ENCODE data around the gene RNU6-1. TPM values are rescaled to one million over a fixed set of nuclear protein-coding genes. Genes with fewer than 3 reads are reported as not detected.

Gene RNU6-1
- polyA plus RNA-seq, 3 donors, result not detected

DNA sequence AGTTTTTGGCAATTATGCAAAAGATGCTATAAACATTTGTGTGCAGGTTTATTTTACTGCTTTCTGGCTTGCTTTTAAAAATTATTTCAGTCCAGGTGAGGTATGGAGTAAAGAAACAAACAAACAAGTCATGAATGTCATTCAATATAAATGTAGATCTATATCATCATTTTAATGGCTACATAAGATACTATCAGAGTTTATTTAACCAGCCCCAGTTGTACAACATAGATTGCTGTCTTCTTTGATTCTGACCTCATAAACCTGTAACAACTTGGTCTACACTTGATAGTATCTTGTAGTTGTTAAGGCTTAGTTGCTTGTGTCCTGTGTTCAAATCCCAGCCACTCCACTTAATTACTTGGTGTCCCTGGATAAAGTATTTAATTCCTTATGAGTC is 46.0 kb upstream of the RNU6-1 start:
- Histone ChIP-seq H3K27me3 (ENCODE audit: control insufficient read depth in 2 of 2, insufficient read depth in 2 of 2, low read length in 2 of 2) (no peaks in the 10 kb centered on the region), H3K9ac (ENCODE audit: insufficient read depth, low read length, poor library complexity, severe bottlenecking) (no peak overlapping the region), H3K27ac (ENCODE audit: low read depth in 1 of 2, low read length in 2 of 2) (no peak overlapping the region), H3K79me2 (ENCODE audit: insufficient read depth, low read length) (no peaks in the 10 kb centered on the region), H3K36me3 (replicated peaks in 1 of 2; ENCODE audit: control insufficient read depth in 1 of 2, insufficient read depth in 2 of 2, low read length in 2 of 2) (no peaks in the 10 kb centered on the region), H3K4me1 (ENCODE audit: control insufficient read depth in 1 of 2, insufficient read depth in 2 of 2, low read length in 2 of 2) (peaks cover 45 to 49% of the 10 kb centered on the region in 2 donors), H3K4me3 (replicated peaks in 1 of 3; ENCODE audit: low read depth in 2 of 3, low read length in 3 of 3) (no peak overlapping the region), H4K20me1 (ENCODE audit: insufficient read depth, low read length) (no peaks in the 10 kb centered on the region), H2AFZ (ENCODE audit: insufficient read depth, low read depth, low read length, poor library complexity, severe bottlenecking) (no peak overlapping the region), H3K9me3 (replicated peaks in 1 of 2; ENCODE audit: control insufficient read depth in 1 of 2, insufficient read depth in 1 of 2, low read length in 2 of 2) (peaks cover 0 to 5% of the 10 kb centered on the region in 2 donors), H3K4me2 (replicated peaks; ENCODE audit: extremely low read depth, low read length, poor library complexity, severe bottlenecking) (no peak overlapping the region)
- intact Hi-C loops (cut with micrococcal nuclease), result loop anchor here in 1 of 2 donors (10.0 kb wide), 1 partner anchor 59 kb away; no protein-coding TSS in a partner anchor
- H3K4me1 Mint-ChIP-seq, result peaks cover 56% of the 10 kb centered on the region
- no peak overlapping the region for H3K27ac Mint-ChIP-seq
- H3K27me3 Mint-ChIP-seq (ENCODE audit: low read depth in 3 of 3), result peaks cover 0 to 3% (median 2%) of the 10 kb centered on the region in 3 donors
- no peak overlapping the region for H3K4me3 Mint-ChIP-seq
- H3K9me3 Mint-ChIP-seq, result peaks cover 3 to 13% (median 8%) of the 10 kb centered on the region in 7 donors
- no peak for DNase-seq
- TF ChIP-seq, protein P1, sequence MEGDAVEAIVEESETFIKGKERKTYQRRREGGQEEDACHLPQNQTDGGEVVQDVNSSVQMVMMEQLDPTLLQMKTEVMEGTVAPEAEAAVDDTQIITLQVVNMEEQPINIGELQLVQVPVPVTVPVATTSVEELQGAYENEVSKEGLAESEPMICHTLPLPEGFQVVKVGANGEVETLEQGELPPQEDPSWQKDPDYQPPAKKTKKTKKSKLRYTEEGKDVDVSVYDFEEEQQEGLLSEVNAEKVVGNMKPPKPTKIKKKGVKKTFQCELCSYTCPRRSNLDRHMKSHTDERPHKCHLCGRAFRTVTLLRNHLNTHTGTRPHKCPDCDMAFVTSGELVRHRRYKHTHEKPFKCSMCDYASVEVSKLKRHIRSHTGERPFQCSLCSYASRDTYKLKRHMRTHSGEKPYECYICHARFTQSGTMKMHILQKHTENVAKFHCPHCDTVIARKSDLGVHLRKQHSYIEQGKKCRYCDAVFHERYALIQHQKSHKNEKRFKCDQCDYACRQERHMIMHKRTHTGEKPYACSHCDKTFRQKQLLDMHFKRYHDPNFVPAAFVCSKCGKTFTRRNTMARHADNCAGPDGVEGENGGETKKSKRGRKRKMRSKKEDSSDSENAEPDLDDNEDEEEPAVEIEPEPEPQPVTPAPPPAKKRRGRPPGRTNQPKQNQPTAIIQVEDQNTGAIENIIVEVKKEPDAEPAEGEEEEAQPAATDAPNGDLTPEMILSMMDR (IDR thresholded peaks at IDR 0.05), result no peak
- no peaks in the 10 kb centered on the region for H3K36me3 Mint-ChIP-seq

DNA sequence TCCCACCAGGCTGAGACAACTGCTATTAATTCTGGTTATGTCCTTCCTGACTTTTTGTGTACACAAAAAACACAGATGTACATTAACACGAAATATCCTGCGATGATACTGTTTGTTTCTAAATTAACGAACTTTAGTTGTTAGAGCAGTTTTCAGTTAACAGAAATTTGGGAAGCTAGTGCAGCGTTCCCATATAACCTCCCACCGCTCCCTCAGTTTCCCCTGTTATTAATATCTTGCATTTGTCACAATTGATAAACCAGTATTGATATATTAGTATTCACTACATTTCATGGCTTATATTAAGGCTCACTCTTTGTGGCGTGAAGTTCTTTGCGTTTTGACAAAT is 45.3 kb upstream of the RNU6-1 start:
- Histone ChIP-seq H3K79me2 (ENCODE audit: insufficient read depth, low read length) (no peaks in the 10 kb centered on the region), H3K27ac (ENCODE audit: low read depth in 1 of 2, low read length in 2 of 2) (peak overlapping the region; percentile 59 to 81), H3K9me3 (replicated peaks in 1 of 2; ENCODE audit: control insufficient read depth in 1 of 2, insufficient read depth in 1 of 2, low read length in 2 of 2) (peaks cover 0 to under 1% of the 10 kb centered on the region in 2 donors), H3K27me3 (ENCODE audit: control insufficient read depth in 2 of 2, insufficient read depth in 2 of 2, low read length in 2 of 2) (no peaks in the 10 kb centered on the region), H3K9ac (ENCODE audit: insufficient read depth, low read length, poor library complexity, severe bottlenecking) (peak overlapping the region; percentile 64), H4K20me1 (ENCODE audit: insufficient read depth, low read length) (no peaks in the 10 kb centered on the region), H3K4me3 (replicated peaks in 1 of 3; ENCODE audit: low read depth in 2 of 3, low read length in 3 of 3) (peak overlapping the region; percentile 38 to 83 (median 48)), H2AFZ (ENCODE audit: insufficient read depth, low read depth, low read length, poor library complexity, severe bottlenecking) (peak overlapping the region; percentile 98), H3K4me2 (replicated peaks; ENCODE audit: extremely low read depth, low read length, poor library complexity, severe bottlenecking) (peak overlapping the region; percentile 93), H3K4me1 (ENCODE audit: control insufficient read depth in 1 of 2, insufficient read depth in 2 of 2, low read length in 2 of 2) (peaks cover 52 to 56% of the 10 kb centered on the region in 2 donors), H3K36me3 (replicated peaks in 1 of 2; ENCODE audit: control insufficient read depth in 1 of 2, insufficient read depth in 2 of 2, low read length in 2 of 2) (no peaks in the 10 kb centered on the region)
- Mint-ChIP-seq H3K4me1 (peaks cover 63% of the 10 kb centered on the region), H3K4me3 (peak overlapping the region; percentile 87 to 90), H3K27me3 (ENCODE audit: low read depth in 3 of 3) (peaks cover 0 to 3% (median 2%) of the 10 kb centered on the region in 3 donors), H3K27ac (peak overlapping the region in 6 of 7 donors; percentile 16 to 88 (median 79)), H3K9me3 (peaks cover 3 to 10% (median 5%) of the 10 kb centered on the region in 7 donors), H3K36me3 (no peaks in the 10 kb centered on the region)
- no peak for DNase-seq
- TF ChIP-seq, protein P1 (IDR thresholded peaks at IDR 0.05), result no peak
- intact Hi-C loops (cut with micrococcal nuclease), result loop anchor here in 1 of 2 donors (10.0 kb wide), 1 partner anchor 60 kb away; no protein-coding TSS in a partner anchor
- WGBS (ENCODE audit: insufficient coverage), result 92% methylated on average over 2 of the region's 7 CpGs

Measured in CD14-positive monocyte (primary cell).